ENCODE data around the gene LRRC1. TPM values are rescaled to one million over a fixed set of nuclear protein-coding genes. Genes with fewer than 3 reads are reported as not detected.

Gene LRRC1
- total and polyA plus RNA-seq, 2 experiments from 2014 or later: 9.1 to 11.4 TPM

DNA sequence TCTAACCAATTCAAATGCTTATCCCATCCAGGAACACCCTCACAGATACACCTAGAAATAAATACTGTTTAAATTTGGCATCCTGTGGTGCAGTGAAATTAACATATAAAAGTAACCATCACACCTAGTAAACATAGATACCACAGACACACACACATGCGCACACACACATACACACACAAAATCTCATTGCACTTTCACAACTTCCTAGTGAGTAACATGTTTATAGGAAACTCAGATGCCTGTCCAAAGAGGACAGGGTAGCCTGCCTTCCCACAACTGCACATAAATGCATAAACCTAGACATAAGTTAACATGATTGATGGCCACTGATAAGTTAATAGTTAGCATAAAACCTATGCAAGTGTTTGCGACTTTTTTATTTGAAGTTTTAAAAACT lies 56.8 kb downstream of the LRRC1 start:
- Histone ChIP-seq H3K9me3 (ENCODE audit: low read depth) (no peaks in the 10 kb centered on the region), H3K36me3 (no peaks in the 10 kb centered on the region), H3K4me1 (ENCODE audit: low read depth) (no peaks in the 10 kb centered on the region), H3K27me3 (no peaks in the 10 kb centered on the region), H3K4me3 (no peak overlapping the region), H3K27ac (no peak overlapping the region)
- TF ChIP-seq, protein P1, sequence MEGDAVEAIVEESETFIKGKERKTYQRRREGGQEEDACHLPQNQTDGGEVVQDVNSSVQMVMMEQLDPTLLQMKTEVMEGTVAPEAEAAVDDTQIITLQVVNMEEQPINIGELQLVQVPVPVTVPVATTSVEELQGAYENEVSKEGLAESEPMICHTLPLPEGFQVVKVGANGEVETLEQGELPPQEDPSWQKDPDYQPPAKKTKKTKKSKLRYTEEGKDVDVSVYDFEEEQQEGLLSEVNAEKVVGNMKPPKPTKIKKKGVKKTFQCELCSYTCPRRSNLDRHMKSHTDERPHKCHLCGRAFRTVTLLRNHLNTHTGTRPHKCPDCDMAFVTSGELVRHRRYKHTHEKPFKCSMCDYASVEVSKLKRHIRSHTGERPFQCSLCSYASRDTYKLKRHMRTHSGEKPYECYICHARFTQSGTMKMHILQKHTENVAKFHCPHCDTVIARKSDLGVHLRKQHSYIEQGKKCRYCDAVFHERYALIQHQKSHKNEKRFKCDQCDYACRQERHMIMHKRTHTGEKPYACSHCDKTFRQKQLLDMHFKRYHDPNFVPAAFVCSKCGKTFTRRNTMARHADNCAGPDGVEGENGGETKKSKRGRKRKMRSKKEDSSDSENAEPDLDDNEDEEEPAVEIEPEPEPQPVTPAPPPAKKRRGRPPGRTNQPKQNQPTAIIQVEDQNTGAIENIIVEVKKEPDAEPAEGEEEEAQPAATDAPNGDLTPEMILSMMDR (IDR thresholded peaks at IDR 0.05; ENCODE audit: low read depth, low read length): no peak
- DNase-seq (ENCODE audit: low read depth in 1 of 2, low spot score in 1 of 2): no peak

DNA sequence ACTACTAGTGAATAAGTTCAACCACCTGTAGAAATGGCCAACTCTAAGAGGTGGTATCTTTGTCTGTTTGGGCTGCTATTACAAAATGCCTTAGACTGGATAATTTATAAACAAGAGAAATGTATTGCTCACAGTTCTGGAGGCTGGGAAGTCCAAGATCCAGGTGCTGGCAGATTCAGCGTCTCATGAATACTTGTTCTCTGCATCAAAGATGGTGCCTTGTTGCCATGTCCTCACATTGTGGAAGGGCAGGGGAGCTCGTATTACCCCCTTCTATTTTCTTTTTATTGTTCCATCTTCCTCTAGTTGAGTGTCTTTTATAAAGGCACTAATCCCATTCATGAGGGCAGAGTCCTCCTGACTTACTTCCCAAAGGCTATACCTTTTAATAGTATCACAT lies 58.0 kb downstream of the LRRC1 start:
- TF ChIP-seq, protein P1 (IDR thresholded peaks at IDR 0.05; ENCODE audit: low read depth, low read length): no peak
- Histone ChIP-seq H3K4me3 (no peak overlapping the region), H3K9me3 (ENCODE audit: low read depth) (no peaks in the 10 kb centered on the region), H3K36me3 (no peaks in the 10 kb centered on the region), H3K4me1 (ENCODE audit: low read depth) (no peaks in the 10 kb centered on the region), H3K27me3 (no peaks in the 10 kb centered on the region), H3K27ac (no peak overlapping the region)
- DNase-seq (ENCODE audit: low read depth in 1 of 2, low spot score in 1 of 2): no peak

- TF ChIP-seq, protein P1 (IDR thresholded peaks at IDR 0.05; ENCODE audit: low read depth, low read length): no peak
- no peak for DNase-seq (ENCODE audit: low read depth in 1 of 2, low spot score in 1 of 2)
- H3K9me3 ChIP-seq (ENCODE audit: low read depth): no peaks in the 10 kb centered on the region
- H3K4me1 ChIP-seq (ENCODE audit: low read depth): no peaks in the 10 kb centered on the region
- H3K36me3 ChIP-seq: no peaks in the 10 kb centered on the region
- H3K27ac ChIP-seq: no peak overlapping the region
- H3K4me3 ChIP-seq: no peak overlapping the region
- H3K27me3 ChIP-seq: no peaks in the 10 kb centered on the region
Measured at GRCh38 chr6:53854843-53855567, 60.2 kb downstream of the LRRC1 start.

DNA sequence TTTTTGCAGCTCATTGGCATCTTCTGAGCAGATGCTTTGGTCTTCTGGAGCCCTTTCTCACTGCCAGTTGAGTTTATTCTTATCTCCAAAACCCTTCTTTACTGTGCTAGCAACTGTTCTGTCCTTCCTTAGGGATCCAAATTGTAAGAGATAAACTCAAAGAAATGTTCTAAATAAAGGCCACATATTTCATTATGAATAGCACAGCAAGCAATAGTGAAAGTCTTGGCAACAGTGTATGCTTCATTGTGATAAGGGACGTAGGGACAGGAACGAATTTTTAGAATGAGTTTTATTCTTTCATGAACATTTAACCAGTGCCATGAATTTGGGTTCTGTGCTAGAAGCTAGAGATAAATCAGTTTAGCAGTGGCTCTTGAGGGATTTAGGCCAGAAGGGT lies 61.1 kb downstream of the LRRC1 start:
- H3K27me3 ChIP-seq: no peaks in the 10 kb centered on the region
- no peak overlapping the region for H3K27ac ChIP-seq
- no peaks in the 10 kb centered on the region for H3K4me1 ChIP-seq (ENCODE audit: low read depth)
- no peak overlapping the region for H3K4me3 ChIP-seq
- no peaks in the 10 kb centered on the region for H3K9me3 ChIP-seq (ENCODE audit: low read depth)
- no peak for DNase-seq (ENCODE audit: low read depth in 1 of 2, low spot score in 1 of 2)
- no peaks in the 10 kb centered on the region for H3K36me3 ChIP-seq
- TF ChIP-seq, protein P1 (IDR thresholded peaks at IDR 0.05; ENCODE audit: low read depth, low read length): no peak

DNA sequence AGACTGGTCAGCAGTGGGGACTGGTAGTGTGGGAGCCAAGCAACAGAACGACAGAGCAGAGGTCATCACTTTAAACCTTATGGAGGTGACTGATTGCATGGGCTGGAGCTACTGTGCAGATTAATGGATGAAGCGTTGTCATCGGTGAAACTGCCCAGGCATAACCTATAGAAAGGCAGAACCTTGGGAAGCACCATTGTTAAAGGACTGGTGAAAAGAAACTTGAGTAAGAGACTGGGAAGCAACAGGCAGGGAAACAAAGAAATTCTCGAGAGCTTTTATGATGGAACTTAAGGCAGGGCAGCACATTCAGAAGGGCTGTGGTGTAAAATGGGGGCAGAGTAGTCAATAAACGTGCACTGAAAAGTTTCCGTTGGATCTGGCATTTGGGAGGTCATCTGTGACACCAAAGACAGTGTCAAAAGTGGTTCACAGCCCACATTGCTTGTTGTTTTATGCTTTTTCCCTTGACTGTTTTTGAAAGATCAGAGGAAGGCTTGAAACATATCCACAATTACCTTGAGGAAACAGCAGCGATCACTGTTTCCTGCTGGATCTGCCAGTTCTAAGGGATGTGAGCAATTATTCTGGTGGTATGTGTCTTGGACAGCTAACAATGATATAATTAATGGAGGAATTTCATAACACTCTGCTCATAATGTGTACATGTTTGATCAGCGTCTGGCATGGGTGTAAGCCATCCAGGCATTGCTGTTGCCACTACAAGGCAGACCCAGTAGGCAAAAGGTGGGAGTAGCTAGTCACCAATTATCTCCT lies 62.7 kb downstream of the LRRC1 start:
- H3K36me3 ChIP-seq: no peaks in the 10 kb centered on the region
- H3K4me3 ChIP-seq: no peak overlapping the region
- no peaks in the 10 kb centered on the region for H3K9me3 ChIP-seq (ENCODE audit: low read depth)
- no peaks in the 10 kb centered on the region for H3K4me1 ChIP-seq (ENCODE audit: low read depth)
- H3K27me3 ChIP-seq: no peaks in the 10 kb centered on the region
- no peak for DNase-seq (ENCODE audit: low read depth in 1 of 2, low spot score in 1 of 2)
- TF ChIP-seq, protein P1 (IDR thresholded peaks at IDR 0.05; ENCODE audit: low read depth, low read length): no peak
- no peak overlapping the region for H3K27ac ChIP-seq

Measured in cardiac muscle cell (in vitro differentiated cells and primary cell).